Measurements from ENCODE around the gene C22orf23.

C22orf23 gene

GRCh38 chr22:37953437-37954179 lies at the start of gene C22orf23, which contains the start of gene POLR2F:
TSS of gene C22orf23 (minus strand) at chr22:37953601. CDS start at chr22:37953149, 452 bp downstream.
TSS of gene POLR2F (plus strand) at chr22:37953699. CDS start at chr22:37953788, 89 bp downstream.
- DNase-seq: peak; percentile 95

GRCh38 chr22:37999640-38000272 lies 46.4 kb upstream of the C22orf23 start:
- no peak for DNase-seq

GRCh38 chr22:37999236-37999635 lies 45.8 kb upstream of the C22orf23 start:
- no peak for DNase-seq

- DNase-seq: peak; percentile 20
Measured at GRCh38 chr22:37998543-37998942, 45.1 kb upstream of the C22orf23 start.

GRCh38 chr22:37996515-37997246 lies 43.3 kb upstream of the C22orf23 start:
- DNase-seq: no peak

GRCh38 chr22:37996079-37996478 lies 42.7 kb upstream of the C22orf23 start:
- no peak for DNase-seq

GRCh38 chr22:37995460-37995859 lies 42.1 kb upstream of the C22orf23 start:
- DNase-seq: no peak

- no peak for DNase-seq
Measured at GRCh38 chr22:37994982-37995381, 41.6 kb upstream of the C22orf23 start.

GRCh38 chr22:37994049-37994448 lies 40.6 kb upstream of the C22orf23 start:
- no peak for DNase-seq

- DNase-seq: no peak
Measured at GRCh38 chr22:37991731-37992442, 38.5 kb upstream of the C22orf23 start.

- DNase-seq: no peak
Measured at GRCh38 chr22:37990862-37991261, 37.5 kb upstream of the C22orf23 start.

GRCh38 chr22:37990301-37990700 lies 36.9 kb upstream of the C22orf23 start:
- DNase-seq: no peak

- no peak for DNase-seq
Measured at GRCh38 chr22:37989146-37990045, 36.0 kb upstream of the C22orf23 start.

- DNase-seq: no peak
Measured at GRCh38 chr22:37986371-37986770, 33.0 kb upstream of the C22orf23 start.

- no peak for DNase-seq
Measured at GRCh38 chr22:37985751-37986281, 32.4 kb upstream of the C22orf23 start.

- DNase-seq: no peak
Measured at GRCh38 chr22:37985050-37985585, 31.7 kb upstream of the C22orf23 start.

GRCh38 chr22:37983860-37984791 lies 30.7 kb upstream of the C22orf23 start, which contains the start of gene SOX10:
TSS of gene SOX10 (minus strand) at chr22:37984555. CDS start at chr22:37983784, 771 bp downstream.
- no peak for DNase-seq

- DNase-seq: no peak
Measured at GRCh38 chr22:37982938-37983859, 29.8 kb upstream of the C22orf23 start.
